ENCODE measurements around the gene PPP1R18.
"Not testable (repeated sequence)": the region's sequence is repeated elsewhere in the genome, so short reads cannot be mapped to it uniquely, and the experiment has no call there.

The PPP1R18 gene

GRCh38 chr6:30686009-30686907 is at the start of gene PPP1R18:
TSS of gene PPP1R18 (minus strand) at chr6:30686645. CDS start at chr6:30686018, 627 bp downstream.
- DNase-seq, result peak; percentile 55 to 83 (median 73)

- DNase-seq, result peak in 1 of 6 experiments; percentile 20
These were observed 49.3 kb upstream of the PPP1R18 start for GRCh38 chr6:30735668-30736314.

- DNase-seq, result no peak
These were observed 45.9 kb upstream of the PPP1R18 start for GRCh38 chr6:30732237-30732943.

GRCh38 chr6:30730601-30731435 is 44.4 kb upstream of the PPP1R18 start:
- peak; percentile 62 to 82 (median 78) for DNase-seq

GRCh38 chr6:30727920-30728553 is 41.6 kb upstream of the PPP1R18 start:
- no peak for DNase-seq

- DNase-seq, result no peak
These were observed 40.3 kb upstream of the PPP1R18 start for GRCh38 chr6:30726506-30727413.

GRCh38 chr6:30725713-30726505 is 39.5 kb upstream of the PPP1R18 start:
- no peak for DNase-seq

- DNase-seq, result no peak
These were observed 38.6 kb upstream of the PPP1R18 start for GRCh38 chr6:30724906-30725667.

GRCh38 chr6:30723843-30724741 is 37.6 kb upstream of the PPP1R18 start:
- DNase-seq, result peak in 1 of 6 experiments; percentile 4

GRCh38 chr6:30723159-30723842 is 36.9 kb upstream of the PPP1R18 start:
- DNase-seq, result not testable (repeated sequence)

GRCh38 chr6:30722280-30723112 is 36.1 kb upstream of the PPP1R18 start:
- peak; percentile 64 to 91 (median 76) for DNase-seq

- DNase-seq, result peak in 1 of 6 experiments; percentile 56
These were observed 35.5 kb upstream of the PPP1R18 start for GRCh38 chr6:30722025-30722279.

GRCh38 chr6:30721198-30722024 is 35.0 kb upstream of the PPP1R18 start:
- DNase-seq, result peak; percentile 91 to 97 (median 95)

GRCh38 chr6:30720738-30721197 is 34.3 kb upstream of the PPP1R18 start:
- DNase-seq, result peak in 4 of 6 experiments; percentile 20 to 68 (median 49)

All from stimulated activated naive CD4-positive, alpha-beta T cell (primary cell).